GM18870 (cell line): ENCODE measurements around the gene ICE2.
"Not testable (repeated sequence)": the region's sequence is repeated elsewhere in the genome, so short reads cannot be mapped to it uniquely, and the experiment has no call there.

Experiments
- ATAC-seq: cut with Tn5 transposase; IDR thresholded peaks from one replicate; pipeline ENCODE4 v1.9.1; 2021; ENCODE audit warnings: moderate library complexity; ENCODE audit not compliant: unreplicated experiment

ICE2 gene

DNA sequence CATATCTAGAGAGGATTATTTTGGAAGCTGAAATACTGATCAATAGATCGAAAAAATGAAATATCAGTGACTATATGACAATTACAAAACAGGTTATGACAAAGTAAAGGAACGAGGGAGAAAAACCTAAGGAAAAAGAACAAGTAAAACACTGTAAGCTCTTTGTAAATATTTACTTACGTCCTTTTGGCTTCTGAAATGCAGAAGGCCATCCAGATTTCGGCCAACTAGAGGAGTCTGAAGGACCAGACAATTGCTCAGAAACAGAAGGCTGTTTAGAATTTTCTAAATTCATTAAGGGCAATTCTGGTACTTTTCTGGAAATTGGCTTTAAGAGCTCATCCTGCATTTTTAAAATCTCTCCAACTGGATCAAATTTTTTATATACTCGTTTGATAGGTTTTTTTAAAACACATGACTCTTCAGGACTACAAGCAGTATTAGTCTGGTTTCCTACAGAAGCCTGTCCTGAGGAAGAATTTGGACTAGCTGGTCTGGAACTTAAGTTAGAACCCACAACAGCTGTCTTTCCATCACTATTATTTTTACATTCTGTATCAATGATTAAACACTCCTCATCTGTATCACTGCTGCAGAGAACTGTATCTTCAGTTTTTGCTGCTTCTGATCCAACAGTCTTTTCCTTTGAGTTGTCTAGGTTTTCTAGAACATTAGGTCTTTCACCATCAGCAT, 30.1 kb downstream of the ICE2 start:
- no peak for ATAC-seq

DNA sequence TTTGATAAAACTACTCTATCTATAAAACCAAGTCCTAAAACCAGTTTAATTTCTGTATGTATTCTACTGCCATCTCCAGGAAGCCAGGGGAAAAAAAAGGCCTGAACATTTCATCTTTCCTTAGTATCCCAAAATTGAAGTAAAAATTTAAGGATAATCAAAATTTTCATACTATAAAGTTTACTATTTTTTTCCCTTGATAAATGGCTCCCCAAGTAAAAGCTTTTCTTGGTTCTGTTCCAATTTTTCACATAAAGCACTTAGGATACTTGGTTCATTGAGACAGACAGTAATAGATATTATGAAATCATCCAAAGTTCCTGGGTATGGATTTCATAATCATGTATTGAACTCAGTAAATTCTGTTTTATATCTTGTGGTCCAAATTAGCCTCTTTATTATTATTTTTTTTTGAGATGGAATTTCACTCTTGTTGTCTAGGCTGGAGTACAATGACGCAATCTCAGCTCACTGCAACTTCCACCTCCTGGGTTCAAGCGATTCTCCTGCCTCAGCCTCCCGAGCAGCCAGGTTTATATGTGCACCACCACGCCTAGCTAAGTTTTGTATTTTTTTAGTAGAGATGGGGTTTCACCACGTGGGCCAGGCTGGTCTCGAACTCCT, 34.5 kb downstream of the ICE2 start:
- no peak for ATAC-seq

DNA sequence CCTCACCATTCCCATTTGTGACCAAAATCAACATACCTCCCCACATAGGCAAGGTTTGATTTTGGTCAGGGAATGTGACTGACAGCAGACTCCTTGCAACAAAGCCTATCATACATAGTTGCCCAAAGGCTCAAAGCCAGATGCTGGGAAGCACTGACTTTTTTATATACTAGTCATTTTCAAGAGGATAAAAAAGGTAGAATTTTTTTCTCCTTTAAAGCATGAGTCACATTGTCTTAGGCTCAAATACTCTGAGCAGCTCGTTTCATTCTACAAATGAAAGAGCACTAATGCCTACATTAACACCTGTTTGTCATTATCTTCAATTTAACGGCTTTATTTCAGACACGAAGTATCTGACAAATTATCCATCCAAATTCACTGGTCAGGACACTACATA, 36.2 kb downstream of the ICE2 start:
- ATAC-seq = no peak

DNA sequence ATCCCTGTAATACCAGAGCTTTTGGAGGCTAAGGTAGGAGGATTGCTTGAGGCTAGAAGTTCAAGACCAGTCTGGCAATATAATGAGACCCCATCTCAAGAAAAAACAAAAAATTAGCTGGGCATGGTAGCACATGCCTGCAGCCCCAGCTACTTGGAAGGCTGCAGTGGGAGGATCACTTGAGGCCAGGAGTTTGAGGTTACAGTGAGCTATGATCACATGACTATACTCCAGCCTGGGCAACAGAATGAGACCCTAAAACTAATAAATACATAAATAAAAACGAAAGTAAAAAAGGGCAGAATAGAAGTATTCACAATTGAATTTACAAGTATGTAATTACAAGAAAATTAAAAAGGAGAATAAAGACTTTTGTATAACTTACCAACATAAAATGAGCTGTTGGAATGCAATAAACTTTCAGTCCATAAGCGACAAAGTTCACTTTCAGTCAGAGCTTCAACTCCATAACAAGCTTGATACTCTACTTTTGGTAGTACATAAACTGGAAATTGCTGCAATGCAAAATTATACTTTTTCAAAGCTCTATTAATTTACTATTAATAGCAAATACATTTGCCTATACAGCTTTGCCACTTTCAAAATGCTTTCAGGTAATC, 36.8 kb downstream of the ICE2 start:
- no peak for ATAC-seq

DNA sequence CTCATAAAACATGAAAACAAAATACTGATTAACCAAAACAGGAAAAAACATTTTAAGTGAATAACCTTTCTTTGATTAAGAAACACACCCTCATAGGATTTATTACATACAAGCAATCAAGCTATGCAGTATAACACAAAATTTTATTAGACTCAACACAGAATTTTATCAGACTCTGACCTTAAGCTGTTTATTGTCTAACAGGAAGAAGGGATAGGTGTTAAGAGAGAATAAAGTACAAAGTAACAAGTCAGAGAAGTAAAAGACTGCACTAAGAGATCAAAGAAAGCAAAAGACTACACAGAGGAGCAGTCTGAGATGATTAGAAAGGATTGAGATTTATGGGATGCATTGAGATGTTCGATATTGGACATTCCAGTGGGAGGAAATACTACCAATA, 37.6 kb downstream of the ICE2 start:
- no peak for ATAC-seq

DNA sequence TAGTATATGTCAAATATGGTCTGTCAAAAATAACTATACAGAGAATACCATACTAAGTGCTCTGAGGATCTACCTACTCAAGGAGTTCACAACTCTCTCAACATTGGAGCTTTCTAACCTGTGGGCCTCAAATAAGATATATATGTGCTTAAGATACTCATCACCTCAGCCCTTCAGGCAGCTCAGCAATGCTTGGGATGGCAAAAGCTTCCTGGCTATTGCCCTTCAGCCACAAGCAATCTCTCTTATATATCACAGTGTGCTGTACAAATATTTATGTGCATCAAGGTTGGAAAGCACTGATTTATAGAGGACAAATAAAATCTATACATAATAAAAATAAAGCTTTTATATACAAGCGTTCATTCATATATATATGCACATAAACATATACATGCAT, 40.3 kb downstream of the ICE2 start:
- no peak for ATAC-seq

DNA sequence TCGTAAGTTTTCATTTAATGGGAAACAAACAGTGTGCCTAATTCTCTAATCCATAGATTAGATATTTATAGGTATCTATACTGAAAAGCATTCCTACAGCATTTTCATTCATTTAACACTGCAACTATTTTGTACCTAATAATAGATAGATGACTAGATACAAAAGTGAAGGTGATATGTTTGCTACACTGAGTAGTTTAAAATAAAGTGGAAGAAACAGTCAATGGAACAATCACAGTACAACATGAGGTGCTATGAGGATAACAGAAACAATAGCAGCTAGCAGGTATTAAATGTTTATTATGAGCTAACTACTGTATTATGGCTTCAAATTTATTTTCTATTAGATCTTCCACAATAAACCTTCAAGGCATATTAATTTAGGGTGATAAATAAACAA, 50.0 kb downstream of the ICE2 start:
- ATAC-seq = no peak

DNA sequence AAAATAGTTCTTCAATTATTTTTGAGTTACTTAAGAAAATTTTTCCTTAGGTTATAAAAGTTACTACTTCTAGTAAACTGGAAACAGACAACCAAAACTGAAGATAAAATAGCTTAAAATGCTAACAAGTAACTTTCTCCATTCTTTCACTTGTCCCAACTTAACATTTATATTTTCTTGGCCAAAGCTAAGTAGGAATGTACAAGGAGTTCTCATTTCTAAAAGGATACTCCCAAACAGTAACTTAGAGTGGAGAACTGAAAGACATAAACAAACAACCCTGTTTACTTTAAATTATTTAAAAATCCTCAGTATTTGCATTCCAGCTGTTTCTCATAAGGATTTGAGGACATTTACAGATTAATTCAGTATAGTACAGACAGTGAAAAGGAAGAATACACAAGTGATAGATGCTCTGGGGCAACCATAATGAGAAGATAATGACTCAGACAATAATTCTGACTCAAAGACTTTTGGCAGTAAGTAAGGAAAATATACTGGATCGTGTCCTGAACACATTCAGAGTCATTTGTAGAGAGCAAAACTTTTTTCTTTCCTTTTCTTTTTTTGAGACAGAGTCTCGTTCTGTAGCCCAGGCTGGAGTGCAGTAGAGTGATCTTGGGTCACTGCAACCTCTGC, 52.0 kb downstream of the ICE2 start:
- no peak for ATAC-seq

DNA sequence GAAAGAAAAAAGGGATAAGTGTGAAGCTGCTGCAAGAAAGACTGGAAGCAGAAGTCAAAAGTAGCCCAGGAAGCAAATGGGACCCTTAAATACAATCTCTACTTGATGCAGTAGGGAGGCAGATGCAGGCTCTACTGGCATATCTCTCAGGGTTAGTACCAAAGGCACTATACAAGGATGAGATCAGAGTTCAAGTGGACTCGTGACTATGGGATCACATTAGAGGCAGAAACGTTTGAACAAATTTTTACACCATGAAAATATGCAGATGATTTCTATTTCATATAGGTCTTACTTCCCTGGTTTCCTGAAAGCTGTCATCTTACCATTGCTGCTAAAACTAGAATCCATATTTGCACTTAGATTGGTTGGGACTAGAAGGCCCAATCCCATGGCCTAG, 53.5 kb downstream of the ICE2 start:
- ATAC-seq = no peak

DNA sequence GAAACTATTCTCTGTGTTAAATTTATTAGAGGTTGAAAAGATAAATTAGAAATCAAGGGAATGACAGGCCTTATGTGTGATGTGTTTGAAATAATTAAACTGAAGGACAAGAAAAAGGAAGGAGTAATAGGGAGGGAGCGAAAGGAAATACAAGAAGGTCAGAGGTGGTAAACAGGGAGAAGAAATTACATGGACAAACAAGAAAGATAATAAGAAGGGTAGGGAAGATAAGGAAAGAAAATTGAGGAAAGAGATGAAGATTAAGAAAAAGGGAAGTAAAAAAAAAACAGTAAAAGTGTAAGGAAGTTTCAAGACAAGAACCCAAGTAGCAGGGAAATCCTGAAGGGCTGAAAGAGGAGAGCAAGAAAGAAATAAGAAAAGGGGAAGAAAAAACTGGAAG, 54.9 kb downstream of the ICE2 start:
- no peak for ATAC-seq

DNA sequence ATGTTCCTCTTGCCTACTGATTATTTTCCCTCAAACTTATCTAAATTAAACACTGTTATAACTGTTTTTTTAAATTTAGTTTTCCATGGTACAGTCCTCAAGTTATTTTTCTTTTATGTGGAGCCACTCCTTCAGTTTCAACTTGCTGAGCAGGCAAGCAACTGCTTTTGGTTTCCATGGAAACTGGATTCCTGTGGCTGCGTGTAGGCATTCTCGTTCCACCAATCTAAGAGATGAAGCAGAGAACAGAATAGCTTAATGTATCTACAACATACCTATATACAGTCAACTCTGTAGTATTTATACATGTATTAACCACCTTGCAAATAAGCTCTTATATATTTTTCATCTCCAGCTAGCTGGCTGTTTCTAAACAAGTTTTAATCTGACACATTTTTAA, 55.4 kb downstream of the ICE2 start:
- no peak for ATAC-seq

DNA sequence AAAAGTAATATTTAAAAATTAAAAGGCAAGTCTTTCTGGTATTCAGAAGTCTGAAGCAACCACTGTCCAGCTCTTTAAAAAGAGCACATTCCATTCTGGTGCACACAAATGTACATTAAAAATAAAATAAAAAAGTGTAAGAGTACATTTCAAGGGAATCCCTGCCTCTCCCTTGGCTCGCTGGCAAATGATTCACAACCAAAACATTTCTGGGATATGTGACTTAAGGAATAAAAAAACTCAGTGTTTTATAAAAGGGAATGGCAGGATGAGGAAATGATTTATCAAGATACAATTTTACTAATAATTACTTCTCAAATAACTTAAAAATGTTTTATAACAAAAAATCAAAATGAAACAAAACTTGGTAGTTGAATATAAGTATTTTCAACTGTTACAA, 57.4 kb downstream of the ICE2 start:
- ATAC-seq = no peak

DNA sequence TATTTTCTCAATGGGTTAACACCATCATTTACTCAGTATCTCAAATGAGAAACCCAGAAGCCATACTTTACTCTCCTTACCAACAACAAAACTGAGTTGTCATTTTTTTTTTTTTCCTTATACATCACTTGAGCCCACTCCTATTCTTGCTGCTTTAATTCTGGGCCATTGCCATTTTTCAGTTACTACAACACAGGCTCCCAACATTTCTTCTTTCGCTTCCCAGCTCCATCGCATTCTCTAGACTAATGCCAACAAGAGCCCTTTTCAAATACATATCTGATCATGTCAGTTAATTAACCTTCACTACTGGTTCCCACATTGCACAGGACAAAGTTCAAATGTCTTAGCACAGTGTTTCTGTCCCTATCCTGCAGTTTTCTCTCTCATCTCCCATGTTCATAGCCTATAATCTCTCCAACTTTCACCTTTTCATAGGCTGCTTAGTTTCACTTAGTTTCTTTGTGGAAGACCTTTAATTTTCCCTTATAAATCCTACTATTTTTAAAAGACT, 58.7 kb downstream of the ICE2 start:
- no peak for ATAC-seq

DNA sequence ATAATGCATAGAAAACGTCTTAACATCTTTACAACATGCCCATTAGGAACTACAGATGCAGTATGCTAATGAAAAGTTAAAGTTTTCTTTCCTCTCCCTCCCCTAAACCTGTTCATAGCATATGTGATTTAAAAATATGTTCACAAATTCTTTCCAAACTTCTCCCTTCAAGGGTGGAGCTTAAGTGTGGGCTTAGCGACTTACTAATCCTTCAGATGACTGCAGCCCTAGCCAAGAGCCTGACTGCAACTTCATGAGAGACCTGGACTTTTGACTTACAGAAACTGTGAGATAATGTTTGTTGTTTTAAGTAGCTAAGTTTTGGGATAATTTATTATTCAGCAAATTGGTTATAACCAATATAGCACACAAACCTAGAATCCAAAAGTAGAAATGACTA, 59.2 kb downstream of the ICE2 start:
- no peak for ATAC-seq

DNA sequence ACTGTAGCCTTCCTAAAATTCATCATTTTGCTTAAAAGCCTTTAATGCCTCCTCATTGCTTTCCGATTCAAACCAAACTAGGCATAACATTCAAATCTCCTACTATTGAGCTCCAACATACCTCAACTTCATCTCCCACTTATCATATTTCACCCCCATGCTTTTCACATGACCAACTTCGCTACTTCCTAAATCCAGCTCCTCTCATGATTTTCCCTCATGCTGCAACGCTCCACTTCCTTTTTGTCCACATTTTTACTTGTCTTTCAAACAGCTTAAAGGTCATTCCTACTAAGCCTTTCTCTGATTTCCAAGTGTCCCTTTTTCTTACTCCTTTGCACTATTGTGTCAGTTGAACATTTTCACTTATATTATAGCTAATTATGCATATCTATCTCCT, 60.8 kb downstream of the ICE2 start:
- ATAC-seq = no peak

DNA sequence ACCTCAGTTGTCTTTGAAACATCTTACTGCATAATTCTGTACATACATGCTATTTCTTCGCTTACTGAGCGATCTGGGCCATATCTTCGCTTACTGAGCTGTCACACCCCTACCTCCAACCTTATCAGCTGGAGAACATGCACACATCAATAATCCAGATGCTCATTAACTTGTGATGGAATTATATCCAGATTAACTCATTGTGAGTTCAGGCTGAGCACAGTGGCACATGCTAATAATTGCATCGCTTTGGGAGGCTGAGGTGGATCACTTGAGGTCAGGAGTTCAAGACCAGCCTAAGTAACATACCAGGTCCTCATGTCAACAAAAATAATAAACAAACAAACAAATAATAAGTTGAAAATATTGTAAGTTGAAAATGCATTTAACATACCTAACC, 61.8 kb downstream of the ICE2 start:
- no peak for ATAC-seq

DNA sequence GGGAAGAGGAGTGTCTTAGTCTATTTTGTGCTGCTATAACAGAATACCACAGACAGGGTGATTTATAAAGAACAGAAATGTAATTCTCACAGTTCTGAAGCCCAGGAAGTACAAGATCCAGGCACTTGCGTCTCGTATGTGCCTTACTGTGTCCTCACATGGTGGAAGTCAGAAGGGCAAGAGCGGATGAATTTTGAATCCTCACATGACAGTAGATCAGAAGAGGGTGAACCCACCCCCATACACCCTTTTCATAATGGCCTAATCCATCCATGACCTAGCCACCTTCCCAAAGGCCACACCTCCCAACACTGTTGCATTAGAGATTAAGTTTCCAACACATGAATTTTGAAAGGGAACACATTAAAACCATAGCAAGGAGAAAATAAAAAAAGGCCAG, 62.5 kb downstream of the ICE2 start:
- no peak for ATAC-seq

DNA sequence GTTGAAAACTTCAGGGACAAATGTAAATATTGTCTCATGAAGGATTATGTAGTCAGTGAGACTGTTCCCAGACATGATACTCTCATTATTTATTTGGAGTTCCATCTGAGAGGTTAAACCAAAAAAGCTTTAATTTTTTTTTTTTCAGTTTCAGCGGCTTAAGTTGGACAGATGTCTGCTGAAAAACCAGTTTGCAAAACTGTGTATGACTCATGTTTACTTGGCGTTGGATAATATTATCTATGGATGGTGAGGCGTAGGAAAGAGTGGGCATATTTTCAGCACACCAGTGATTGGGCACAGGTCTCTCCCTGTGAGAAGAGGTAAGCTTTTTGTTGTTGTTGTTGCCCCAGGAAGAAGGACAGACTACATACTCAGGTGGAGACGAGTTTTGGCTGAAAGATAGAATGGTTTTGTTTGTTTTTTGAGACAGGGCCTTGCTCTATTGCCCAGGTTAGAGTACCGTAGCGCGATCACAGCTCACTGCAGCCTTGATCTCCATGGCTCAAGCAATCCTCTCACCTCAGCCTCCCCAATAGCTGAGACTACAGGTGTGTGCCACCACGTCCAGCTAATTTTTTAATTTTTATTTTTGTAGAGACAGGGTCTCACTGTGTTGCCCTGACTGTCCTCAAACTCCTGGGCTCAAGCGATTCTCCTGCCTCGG, 64.8 kb downstream of the ICE2 start:
- ATAC-seq = no peak

DNA sequence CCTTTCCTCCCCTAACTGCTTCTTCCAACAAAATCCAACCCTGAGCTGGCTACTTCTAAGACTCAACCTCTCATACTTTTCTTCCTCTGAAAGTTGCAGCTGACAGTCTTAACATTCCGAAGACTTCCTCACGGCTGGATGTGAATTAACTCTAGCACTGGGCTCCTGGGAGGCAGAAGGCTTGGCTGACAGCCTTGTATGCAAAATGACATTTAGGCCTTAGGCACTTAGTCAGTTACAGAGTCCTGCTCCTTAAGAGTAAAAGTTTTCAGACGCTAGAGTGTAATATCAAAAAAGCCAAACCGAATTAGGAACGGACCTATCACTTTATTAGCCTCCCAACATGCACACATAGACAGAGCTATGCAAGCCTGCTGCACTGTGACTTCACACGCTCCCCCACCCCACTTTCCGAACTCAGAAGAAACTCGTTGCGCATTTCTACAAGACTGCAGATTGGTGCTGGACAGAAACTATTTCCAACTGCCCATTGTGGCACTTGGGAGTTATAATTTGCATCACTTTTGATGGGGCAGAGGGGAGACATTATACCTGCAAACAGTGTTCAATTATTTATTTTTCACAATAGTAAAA, 65.6 kb downstream of the ICE2 start:
- no peak for ATAC-seq

DNA sequence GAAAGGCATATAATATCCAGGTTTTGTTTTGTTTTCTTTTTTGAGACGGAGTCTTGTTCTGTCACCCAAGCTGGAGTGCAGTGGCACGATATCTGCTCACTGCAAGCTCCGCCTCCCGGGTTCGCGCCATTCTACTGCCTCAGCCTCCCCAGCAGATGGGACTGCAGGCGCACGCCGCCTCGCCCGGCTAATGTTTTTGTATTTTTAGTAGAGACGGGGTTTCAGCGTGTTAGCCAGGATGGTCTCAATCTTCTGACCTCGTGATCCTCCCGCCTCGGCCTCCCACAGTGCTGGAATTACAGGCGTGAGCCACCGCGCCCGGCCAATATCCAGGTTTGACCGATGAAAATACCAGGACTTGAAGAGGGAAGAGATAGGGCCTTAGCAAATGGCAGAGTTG, 66.1 kb downstream of the ICE2 start:
- not testable (repeated sequence) for ATAC-seq
